MCF 10A (cell line): Measurements from ENCODE around the gene PNPO. TPM values are rescaled to one million over a fixed set of nuclear protein-coding genes. Genes with fewer than 3 reads are reported as not detected.
A peak's percentile ranks its signal among the peaks of the same experiment; 100 is the strongest.
"Not testable (repeated sequence)": the region's sequence is repeated elsewhere in the genome, so short reads cannot be mapped to it uniquely, and the experiment has no call there.

Source experiments
- BruUV-seq: library from RNA; stranded (reverse); fragments of 400-500 nt; replicated peaks from 2 replicates; lab custom pipeline; 2021; lab: Mats Ljungman, UMichigan
- CTCF ChIA-PET: fragments of 300-600 bp; sonication (Branson Sonifier 250); formaldehyde crosslinking; extraction: SDS; loops from one replicate; lab custom pipeline; 2021; ENCODE audit warnings: antibody characterized with exemption, inconsistent platforms; lab: Yijun Ruan, JAX
- POLR2A ChIA-PET: fragments of 300-600, 350-650 bp; sonication (Branson Sonifier 250); formaldehyde crosslinking; extraction: SDS; loops from one replicate; lab custom pipeline; 2020; ENCODE audit warnings: antibody characterized with exemption, inconsistent platforms; lab: Yijun Ruan, JAX
- DNase-seq: peaks from one replicate; pipeline ENCODE4 v3.0.0-alpha.2; 2018; ENCODE audit not compliant: unreplicated experiment
- H3K27ac Mint-ChIP-seq: one replicate; pipeline ENCODE4 v1.8.0; 2022; ENCODE audit warnings: mild to moderate bottlenecking, low read depth, mixed read lengths; ENCODE audit not compliant: unreplicated experiment
- H3K27me3 Mint-ChIP-seq: one replicate; pipeline ENCODE4 v1.8.0; 2022; ENCODE audit warnings: mixed read lengths; ENCODE audit not compliant: insufficient read depth, unreplicated experiment
- H3K36me3 Mint-ChIP-seq: one replicate; pipeline ENCODE4 v1.8.0; 2022; ENCODE audit warnings: mild to moderate bottlenecking, moderate library complexity, mixed read lengths; ENCODE audit not compliant: insufficient read depth, unreplicated experiment
- H3K4me1 Mint-ChIP-seq: one replicate; pipeline ENCODE4 v1.8.0; 2022; ENCODE audit warnings: mixed read lengths; ENCODE audit not compliant: insufficient read depth, unreplicated experiment
- H3K4me3 Mint-ChIP-seq: one replicate; pipeline ENCODE4 v1.8.0; 2022; ENCODE audit warnings: mild to moderate bottlenecking, moderate library complexity, mixed read lengths; ENCODE audit not compliant: unreplicated experiment
- H3K9me3 Mint-ChIP-seq: one replicate; pipeline ENCODE4 v1.8.0; 2022; ENCODE audit warnings: mixed read lengths; ENCODE audit not compliant: unreplicated experiment
- CTCF ChIP-seq: fragments of 200-600 bp; IDR thresholded peaks from one replicate; pipeline ENCODE4 v1.8.0; 2022; ENCODE audit warnings: antibody characterized with exemption, mild to moderate bottlenecking; ENCODE audit not compliant: unreplicated experiment
- intact Hi-C: fragments of 100-400 bp; cut with micrococcal nuclease; formaldehyde crosslinking; loops from 2 replicates; pipeline ENCODE4 v1.14.1; 2022
- total RNA-seq: library from RNA; stranded (reverse); gene quantifications from 2 replicates; pipeline ENCODE4 v1.2.3, GENCODE V29; 2022

The PNPO gene
- total RNA-seq, 1 experiment from 2014 or later = 58.4 TPM

- H3K4me1 Mint-ChIP-seq = peaks cover 6% of the 10 kb centered on the region
- BruUV-seq = no TSS peak
- intact Hi-C loops = no loop called here
- DNase-seq = no peak
- no peak for TF ChIP-seq CTCF
- ChIA-PET CTCF (interaction anchor here (1.2 to 1.6 kb wide), 4 partner anchors 8 to 19 kb away, joined by 3 to 7 read pairs (median 4); no protein-coding TSS in a partner anchor), POLR2A (interaction anchor here (1.1 to 2.0 kb wide), 3 partner anchors 12 to 34 kb away, joined by 3 to 11 read pairs (median 4); partner anchors contain the start of genes PNPO and SP2)
- H3K27me3 Mint-ChIP-seq = no peaks in the 10 kb centered on the region
- no peaks in the 10 kb centered on the region for H3K9me3 Mint-ChIP-seq
- H3K36me3 Mint-ChIP-seq = peaks cover 33% of the 10 kb centered on the region
- no peak overlapping the region for H3K4me3 Mint-ChIP-seq
- H3K27ac Mint-ChIP-seq = no peak overlapping the region
Observed at GRCh38 chr17:47929218-47930000, 12.0 kb upstream of the PNPO start.

- Mint-ChIP-seq H3K4me3 (no peak overlapping the region), H3K27ac (no peak overlapping the region), H3K9me3 (no peaks in the 10 kb centered on the region), H3K27me3 (no peaks in the 10 kb centered on the region), H3K4me1 (peaks cover 19% of the 10 kb centered on the region), H3K36me3 (peaks cover 20% of the 10 kb centered on the region)
- BruUV-seq = no TSS peak
- no peak for TF ChIP-seq CTCF
- no peak for DNase-seq
- intact Hi-C loops = no loop called here
- ChIA-PET POLR2A (interaction anchor here (0.7 to 1.4 kb wide), 2 partner anchors 9 to 31 kb away, joined by 3 to 5 read pairs; partner anchors contain the start of gene PNPO), CTCF (interaction anchor here (0.6 to 0.9 kb wide), 3 partner anchors 39 to 209 kb away, joined by 3 to 6 read pairs (median 3); partner anchors contain the start of gene CDK5RAP3)
Observed at GRCh38 chr17:47931848-47932247, 9.5 kb upstream of the PNPO start.

GRCh38 chr17:47934856-47935255 lies 6.5 kb upstream of the PNPO start:
- Mint-ChIP-seq H3K27ac (peak overlapping the region; percentile 95), H3K36me3 (no peaks in the 10 kb centered on the region), H3K9me3 (no peaks in the 10 kb centered on the region), H3K4me3 (no peak overlapping the region), H3K27me3 (no peaks in the 10 kb centered on the region), H3K4me1 (peaks cover 29% of the 10 kb centered on the region)
- ChIA-PET POLR2A (interaction anchor here (0.9 to 2.1 kb wide), 3 partner anchors 22 to 37 kb away, joined by 3 to 5 read pairs (median 3); partner anchors contain the start of gene PRR15L), CTCF (interaction anchor here (0.7 to 3.0 kb wide), 2 partner anchors 12 to 549 kb away, joined by 3 to 18 read pairs; no protein-coding TSS in a partner anchor)
- no peak for TF ChIP-seq CTCF
- no TSS peak for BruUV-seq
- no peak for DNase-seq
- intact Hi-C loops = no loop called here

GRCh38 chr17:47935468-47935867 lies 5.9 kb upstream of the PNPO start:
- ChIA-PET POLR2A (interaction anchor here (0.9 to 2.5 kb wide), 8 partner anchors 10 to 37 kb away, joined by 3 to 6 read pairs (median 4); partner anchors contain the start of genes CDK5RAP3 and PRR15L), CTCF (interaction anchor here (0.6 to 3.0 kb wide), 4 partner anchors 11 to 1761 kb away, joined by 3 to 18 read pairs (median 3); no protein-coding TSS in a partner anchor)
- Mint-ChIP-seq H3K27ac (peak overlapping the region; percentile 95), H3K4me1 (peaks cover 34% of the 10 kb centered on the region)
- intact Hi-C loops, H3K27me3 Mint-ChIP-seq, H3K36me3 Mint-ChIP-seq, H3K4me3 Mint-ChIP-seq, BruUV-seq, DNase-seq, H3K9me3 Mint-ChIP-seq: not testable (repeated sequence)
